Keratinocyte (primary cell): ENCODE data around the gene PLEKHM1.
"Not testable (repeated sequence)": the region's sequence is repeated elsewhere in the genome, so short reads cannot be mapped to it uniquely, and the experiment has no call there.

Source experiments
- CTCF ChIP-seq, 3 experiments: IDR thresholded peaks in 1 of 3; conservative IDR thresholded peaks in 1 of 3; optimal IDR thresholded peaks in 1 of 3; 2 replicates in 2 of 3; 3 replicates in 1 of 3; pipeline versions ENCODE3 to v1.5.1; 2011; ENCODE audit warnings: low read length in 3 of 3, mild to moderate bottlenecking in 3 of 3, moderate library complexity in 2 of 3, control low read depth in 1 of 3, inconsistent platforms in 1 of 3; ENCODE audit not compliant: insufficient read depth in 2 of 3; ENCODE audit errors: extremely low read depth in 1 of 3
- EZH2 ChIP-seq: IDR thresholded peaks from one replicate; pipeline ENCODE4 v1.6.1; 2012; ENCODE audit warnings: inconsistent platforms, mild to moderate bottlenecking, low read length, moderate library complexity

DNA sequence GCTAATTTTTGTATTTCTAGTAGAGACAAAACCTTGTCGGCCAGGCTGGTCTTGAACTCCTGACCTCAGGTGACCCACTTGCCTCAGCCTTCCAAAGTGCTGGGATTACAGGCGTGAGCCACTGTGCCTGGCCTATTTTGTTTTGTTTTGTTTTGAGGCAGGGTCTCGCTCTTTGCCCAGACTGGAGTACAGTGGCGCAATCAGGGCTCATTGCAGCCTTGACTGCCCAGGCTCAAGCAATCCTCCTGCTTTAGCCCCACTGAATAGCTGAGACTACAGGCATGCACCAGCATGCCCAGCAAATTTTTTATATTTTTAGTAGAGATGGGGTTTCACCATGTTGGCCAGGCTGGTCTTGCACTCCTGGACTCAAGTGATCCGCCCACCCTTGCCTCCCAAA lies 30.1 kb downstream of the PLEKHM1 start:
- TF ChIP-seq CTCF (optimal IDR thresholded peaks at IDR 0.05 in 1 of 3, IDR thresholded peaks at IDR 0.05 in 1 of 3, conservative IDR thresholded peaks at IDR 0.05 in 1 of 3; ENCODE audit: extremely low read depth in 1 of 3, insufficient read depth in 2 of 3, low read length in 3 of 3); EZH2: not testable (repeated sequence)
